HEK293 (cell line): ENCODE results near the gene ITPR2.
"Not testable (repeated sequence)": the region's sequence is repeated elsewhere in the genome, so short reads cannot be mapped to it uniquely, and the experiment has no call there.

ENCODE experiments used
- CTCF ChIP-seq: fragments of 450-650 bp; formaldehyde crosslinking; IDR thresholded peaks from 2 replicates; pipeline ENCODE4 v1.5.1; 2016; ENCODE audit warnings: missing biosample characterization, missing genetic modification characterization
- ZNF362 ChIP-seq: fragments of 450-650 bp; formaldehyde crosslinking; IDR thresholded peaks from 2 replicates; pipeline ENCODE4 v1.5.1; 2016; ENCODE audit warnings: missing biosample characterization, missing genetic modification characterization
- ZNF626 ChIP-seq: fragments of 450-650 bp; sonication (Bioruptor Pico); formaldehyde crosslinking; IDR thresholded peaks from 2 replicates; pipeline ENCODE4 v1.5.1; 2018; ENCODE audit warnings: missing biosample characterization, missing genetic modification characterization, inconsistent platforms
- ZNF776 ChIP-seq: fragments of 450-650 bp; formaldehyde crosslinking; IDR thresholded peaks from 2 replicates; pipeline ENCODE4 v1.5.0; 2017; ENCODE audit warnings: missing biosample characterization, missing genetic modification characterization, borderline replicate concordance
- TF ChIP-seq, protein P1 (sequence below): fragments of 450-650 bp; formaldehyde crosslinking; IDR thresholded peaks from 2 replicates; pipeline ENCODE4 v1.5.1; 2016; ENCODE audit warnings: missing biosample characterization, missing genetic modification characterization

DNA sequence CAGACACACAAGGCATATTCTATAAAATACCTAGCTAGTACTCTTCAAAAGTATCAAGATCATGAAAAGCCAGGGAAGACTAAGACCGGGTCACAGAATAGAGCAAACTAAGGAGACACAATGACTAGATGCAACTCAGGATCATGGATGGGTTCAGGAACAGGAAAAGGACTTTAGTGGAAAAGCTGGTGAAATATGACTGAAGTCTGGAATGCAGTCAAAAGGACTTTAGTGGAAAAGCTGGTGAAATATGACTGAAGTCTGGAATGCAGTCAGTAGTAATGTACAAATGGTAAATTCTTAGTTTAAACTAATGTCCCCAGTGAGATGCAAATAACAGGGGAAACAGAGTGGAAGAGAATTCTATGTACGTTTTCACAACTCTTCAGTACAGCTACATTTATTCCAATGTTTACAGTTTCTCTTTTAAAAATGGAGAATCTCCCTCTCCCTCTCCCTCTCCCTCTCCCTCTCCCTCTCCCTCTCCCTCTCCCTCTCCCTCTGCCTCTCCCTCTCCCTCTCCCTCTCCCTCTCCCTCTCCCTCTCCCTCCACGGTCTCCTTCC is 49.1 kb downstream of the ITPR2 start:
- TF ChIP-seq CTCF (tag by site-specific recombination); ZNF362 (tag by site-specific recombination); ZNF776; ZNF626 (tag by site-specific recombination): not testable (repeated sequence)
- TF ChIP-seq, protein P1, sequence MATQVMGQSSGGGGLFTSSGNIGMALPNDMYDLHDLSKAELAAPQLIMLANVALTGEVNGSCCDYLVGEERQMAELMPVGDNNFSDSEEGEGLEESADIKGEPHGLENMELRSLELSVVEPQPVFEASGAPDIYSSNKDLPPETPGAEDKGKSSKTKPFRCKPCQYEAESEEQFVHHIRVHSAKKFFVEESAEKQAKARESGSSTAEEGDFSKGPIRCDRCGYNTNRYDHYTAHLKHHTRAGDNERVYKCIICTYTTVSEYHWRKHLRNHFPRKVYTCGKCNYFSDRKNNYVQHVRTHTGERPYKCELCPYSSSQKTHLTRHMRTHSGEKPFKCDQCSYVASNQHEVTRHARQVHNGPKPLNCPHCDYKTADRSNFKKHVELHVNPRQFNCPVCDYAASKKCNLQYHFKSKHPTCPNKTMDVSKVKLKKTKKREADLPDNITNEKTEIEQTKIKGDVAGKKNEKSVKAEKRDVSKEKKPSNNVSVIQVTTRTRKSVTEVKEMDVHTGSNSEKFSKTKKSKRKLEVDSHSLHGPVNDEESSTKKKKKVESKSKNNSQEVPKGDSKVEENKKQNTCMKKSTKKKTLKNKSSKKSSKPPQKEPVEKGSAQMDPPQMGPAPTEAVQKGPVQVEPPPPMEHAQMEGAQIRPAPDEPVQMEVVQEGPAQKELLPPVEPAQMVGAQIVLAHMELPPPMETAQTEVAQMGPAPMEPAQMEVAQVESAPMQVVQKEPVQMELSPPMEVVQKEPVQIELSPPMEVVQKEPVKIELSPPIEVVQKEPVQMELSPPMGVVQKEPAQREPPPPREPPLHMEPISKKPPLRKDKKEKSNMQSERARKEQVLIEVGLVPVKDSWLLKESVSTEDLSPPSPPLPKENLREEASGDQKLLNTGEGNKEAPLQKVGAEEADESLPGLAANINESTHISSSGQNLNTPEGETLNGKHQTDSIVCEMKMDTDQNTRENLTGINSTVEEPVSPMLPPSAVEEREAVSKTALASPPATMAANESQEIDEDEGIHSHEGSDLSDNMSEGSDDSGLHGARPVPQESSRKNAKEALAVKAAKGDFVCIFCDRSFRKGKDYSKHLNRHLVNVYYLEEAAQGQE (tag by site-specific recombination), result not testable (repeated sequence)
